Immature natural killer cell (primary cell): ENCODE measurements around the gene TMEM201. TPM values are rescaled to one million over a fixed set of nuclear protein-coding genes. Genes with fewer than 3 reads are reported as not detected.

Source experiments
- DNase-seq, 3 donors: peaks; one replicate each; pipeline ENCODE4 v3.0.0; 2022; ENCODE audit warnings: mixed read lengths in 1 of 3
- H3K27ac Mint-ChIP-seq, 6 donors: one replicate each; pipeline ENCODE4 v1.8.0; 2020; ENCODE audit warnings: mixed read lengths in 6 of 6, mild to moderate bottlenecking in 5 of 6, inconsistent platforms in 4 of 6, moderate library complexity in 3 of 6
- H3K27me3 Mint-ChIP-seq, 3 donors: one replicate each; pipeline ENCODE4 v1.8.0; 2020 to 2021; ENCODE audit warnings: low read depth in 3 of 3, mild to moderate bottlenecking in 3 of 3, mixed read lengths in 3 of 3, moderate library complexity in 3 of 3, inconsistent platforms in 1 of 3
- H3K36me3 Mint-ChIP-seq, 3 donors: one replicate each; pipeline ENCODE4 v1.8.0; 2020; ENCODE audit warnings: mixed read lengths in 3 of 3, inconsistent platforms in 2 of 3, mild to moderate bottlenecking in 2 of 3
- H3K4me1 Mint-ChIP-seq, 2 donors: one replicate each; pipeline ENCODE4 v1.8.0; 2020; ENCODE audit warnings: inconsistent platforms in 2 of 2, mild to moderate bottlenecking in 2 of 2, mixed read lengths in 2 of 2, moderate library complexity in 1 of 2
- H3K4me3 Mint-ChIP-seq, 5 donors: one replicate each; pipeline ENCODE4 v1.8.0; 2020; ENCODE audit warnings: mild to moderate bottlenecking in 5 of 5, mixed read lengths in 5 of 5, inconsistent platforms in 3 of 5, moderate library complexity in 3 of 5
- H3K9me3 Mint-ChIP-seq, 6 donors: one replicate each; pipeline ENCODE4 v1.8.0; 2020; ENCODE audit warnings: mild to moderate bottlenecking in 6 of 6, mixed read lengths in 6 of 6, inconsistent platforms in 4 of 6, moderate library complexity in 3 of 6
- polyA plus RNA-seq, 3 donors: library from polyadenylated mRNA; unstranded; fragments of 300-500 nt; fragmentation: Illumina TruSeq; gene quantifications; one replicate each; pipeline ENCODE4 v1.2.3, GENCODE V29; 2021

TMEM201 gene
- polyA plus RNA-seq, 3 donors from 2014 or later, result 1.1 to 2.3 (median 1.3) TPM

- H3K4me3 Mint-ChIP-seq, result peak overlapping the region in 4 of 5 donors; percentile 57 to 85 (median 82)
- H3K4me1 Mint-ChIP-seq, result peaks cover 16 to 21% of the 10 kb centered on the region in 2 donors
- H3K27me3 Mint-ChIP-seq, result peaks cover 0 to 2% (median 2%) of the 10 kb centered on the region in 3 donors
Observed at GRCh38 chr1:9590201-9590600, 1.5 kb downstream of the TMEM201 start.

GRCh38 chr1:9590945-9591668 is 2.4 kb downstream of the TMEM201 start:
- peak overlapping the region in 2 of 6 donors; percentile 1 to 8 for H3K27ac Mint-ChIP-seq
- H3K27me3 Mint-ChIP-seq, result peaks cover 0 to 2% (median 2%) of the 10 kb centered on the region in 3 donors
- H3K9me3 Mint-ChIP-seq, result no peaks in the 10 kb centered on the region
- no peak for DNase-seq
- no peaks in the 10 kb centered on the region for H3K36me3 Mint-ChIP-seq
- H3K4me1 Mint-ChIP-seq, result peaks cover 16 to 21% of the 10 kb centered on the region in 2 donors
- peak overlapping the region in 3 of 5 donors; percentile 5 to 26 (median 11) for H3K4me3 Mint-ChIP-seq

More at GRCh38 chr1:9590201-9590600, 1.5 kb downstream of the TMEM201 start:
- no peak overlapping the region for H3K27ac Mint-ChIP-seq
- no peak for DNase-seq
- H3K36me3 Mint-ChIP-seq, result no peaks in the 10 kb centered on the region
- no peaks in the 10 kb centered on the region for H3K9me3 Mint-ChIP-seq

- peaks cover 16 to 21% of the 10 kb centered on the region in 2 donors for H3K4me1 Mint-ChIP-seq
- no peak for DNase-seq
- H3K4me3 Mint-ChIP-seq, result peak overlapping the region in 2 of 5 donors; percentile 39 to 40
- H3K9me3 Mint-ChIP-seq, result no peaks in the 10 kb centered on the region
- H3K27me3 Mint-ChIP-seq, result peaks cover 0 to 4% (median 2%) of the 10 kb centered on the region in 3 donors
- peak overlapping the region in 1 of 6 donors; percentile 34 for H3K27ac Mint-ChIP-seq
- no peaks in the 10 kb centered on the region for H3K36me3 Mint-ChIP-seq
Observed at GRCh38 chr1:9591669-9592509, 3.2 kb downstream of the TMEM201 start.

DNA sequence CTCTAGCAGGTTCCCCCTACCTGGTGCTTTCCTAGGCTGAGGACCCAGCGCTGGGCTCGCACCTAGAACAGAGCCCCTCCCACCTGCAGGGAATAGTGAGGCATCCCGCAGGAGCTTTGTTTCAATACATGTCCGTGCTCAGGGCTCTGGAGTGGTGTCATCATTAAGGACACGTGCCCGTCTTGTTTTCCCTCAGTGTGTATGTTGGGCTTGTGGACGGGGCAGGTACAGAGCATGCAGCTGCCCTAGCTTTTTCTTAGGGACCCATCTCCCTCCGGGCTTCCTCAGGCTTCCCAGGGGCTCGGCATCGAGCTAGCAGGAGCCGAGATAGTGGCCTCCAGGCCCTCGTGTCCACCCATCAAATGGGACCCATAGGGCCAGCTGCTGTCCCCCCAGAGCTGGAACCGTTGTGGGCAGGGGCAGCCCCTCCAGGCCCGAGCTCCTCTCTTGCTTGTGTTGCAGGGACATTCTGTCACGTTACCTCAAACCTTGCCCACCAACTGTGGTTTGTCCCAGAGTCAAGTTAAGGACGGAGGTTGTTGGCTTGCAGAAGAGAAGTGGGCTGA is 3.9 kb downstream of the TMEM201 start:
- H3K4me3 Mint-ChIP-seq, result no peak overlapping the region
- peaks cover 16 to 21% of the 10 kb centered on the region in 2 donors for H3K4me1 Mint-ChIP-seq
- no peak overlapping the region for H3K27ac Mint-ChIP-seq
- no peaks in the 10 kb centered on the region for H3K9me3 Mint-ChIP-seq
- DNase-seq, result no peak
- H3K36me3 Mint-ChIP-seq, result no peaks in the 10 kb centered on the region
- H3K27me3 Mint-ChIP-seq, result peaks cover 0 to 4% (median 2%) of the 10 kb centered on the region in 3 donors

DNA sequence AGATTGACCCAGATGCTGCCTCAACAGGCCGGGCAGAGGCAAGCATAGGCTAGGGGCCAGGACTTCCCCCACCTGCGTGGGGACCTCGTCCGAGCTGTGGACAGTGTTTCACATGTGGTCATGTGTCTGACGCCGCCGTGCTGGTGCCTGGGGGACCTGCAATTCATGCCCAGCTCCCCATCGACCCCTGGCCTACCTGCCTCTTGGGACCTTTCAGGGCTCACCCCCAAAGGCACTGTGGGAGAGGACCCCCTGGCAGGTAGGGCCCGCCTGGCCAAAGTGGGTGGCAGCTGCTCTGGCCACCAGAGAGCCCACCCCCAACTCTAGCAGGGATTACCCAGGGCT is 4.4 kb downstream of the TMEM201 start:
- DNase-seq, result no peak
- Mint-ChIP-seq H3K36me3 (no peaks in the 10 kb centered on the region), H3K27ac (no peak overlapping the region), H3K9me3 (no peaks in the 10 kb centered on the region), H3K27me3 (peaks cover 0 to 4% (median 2%) of the 10 kb centered on the region in 3 donors), H3K4me1 (peaks cover 15 to 20% of the 10 kb centered on the region in 2 donors), H3K4me3 (no peak overlapping the region)

DNA sequence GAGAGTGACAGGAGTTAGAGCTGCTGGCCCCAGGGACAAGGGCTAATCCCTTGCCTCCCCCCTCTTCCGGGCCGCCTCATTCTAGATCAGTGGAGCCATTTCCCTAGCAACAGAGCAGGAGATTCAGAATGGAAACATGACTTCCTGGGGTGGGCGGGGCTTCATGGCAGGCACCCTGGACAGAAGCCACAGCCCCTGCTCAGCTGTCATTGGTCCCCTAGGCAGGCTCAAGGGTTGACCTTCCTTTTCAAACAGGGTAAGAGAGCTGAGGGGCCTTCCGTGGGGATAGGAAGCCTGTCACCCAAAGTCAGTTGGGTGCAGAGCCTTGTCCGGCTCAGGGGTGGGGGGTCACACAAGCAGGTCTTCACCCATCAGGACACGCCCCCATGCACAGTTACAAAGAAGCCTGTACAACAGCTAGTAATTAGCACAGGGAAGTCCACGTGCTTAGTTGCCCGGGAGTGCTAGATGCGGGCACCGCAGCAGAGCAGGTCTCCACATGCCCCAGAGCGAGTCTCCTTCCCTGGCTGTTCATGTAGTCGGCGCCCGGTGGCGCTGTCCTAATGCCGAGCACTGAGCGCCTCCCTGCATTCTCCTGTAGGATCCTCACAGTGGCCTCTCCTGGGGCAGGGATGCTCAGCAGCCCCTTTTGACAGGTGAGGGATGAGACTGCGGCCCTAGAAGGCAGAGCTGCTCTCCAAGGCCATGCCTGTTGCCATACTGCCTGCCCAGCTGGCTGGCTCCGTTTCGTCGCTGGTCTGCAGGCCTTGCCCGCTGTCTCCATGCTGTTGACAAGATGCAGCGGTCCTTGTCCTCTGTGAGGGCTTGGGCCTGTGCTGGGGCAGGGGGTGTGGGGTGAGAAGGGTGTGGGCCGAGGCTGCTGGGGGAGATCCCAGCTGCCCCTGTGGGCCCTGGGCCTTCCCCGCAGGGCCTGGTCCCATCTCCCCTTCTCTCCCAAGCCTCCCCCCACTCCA is 5.1 kb downstream of the TMEM201 start:
- no peak overlapping the region for H3K4me3 Mint-ChIP-seq
- H3K4me1 Mint-ChIP-seq, result peaks cover 12 to 18% of the 10 kb centered on the region in 2 donors
- H3K36me3 Mint-ChIP-seq, result no peaks in the 10 kb centered on the region
- no peaks in the 10 kb centered on the region for H3K9me3 Mint-ChIP-seq
- peak in 2 of 3 donors; percentile 14 to 19 for DNase-seq
- peaks cover 0 to 4% (median 2%) of the 10 kb centered on the region in 3 donors for H3K27me3 Mint-ChIP-seq
- H3K27ac Mint-ChIP-seq, result peak overlapping the region in 1 of 6 donors; percentile 46

DNA sequence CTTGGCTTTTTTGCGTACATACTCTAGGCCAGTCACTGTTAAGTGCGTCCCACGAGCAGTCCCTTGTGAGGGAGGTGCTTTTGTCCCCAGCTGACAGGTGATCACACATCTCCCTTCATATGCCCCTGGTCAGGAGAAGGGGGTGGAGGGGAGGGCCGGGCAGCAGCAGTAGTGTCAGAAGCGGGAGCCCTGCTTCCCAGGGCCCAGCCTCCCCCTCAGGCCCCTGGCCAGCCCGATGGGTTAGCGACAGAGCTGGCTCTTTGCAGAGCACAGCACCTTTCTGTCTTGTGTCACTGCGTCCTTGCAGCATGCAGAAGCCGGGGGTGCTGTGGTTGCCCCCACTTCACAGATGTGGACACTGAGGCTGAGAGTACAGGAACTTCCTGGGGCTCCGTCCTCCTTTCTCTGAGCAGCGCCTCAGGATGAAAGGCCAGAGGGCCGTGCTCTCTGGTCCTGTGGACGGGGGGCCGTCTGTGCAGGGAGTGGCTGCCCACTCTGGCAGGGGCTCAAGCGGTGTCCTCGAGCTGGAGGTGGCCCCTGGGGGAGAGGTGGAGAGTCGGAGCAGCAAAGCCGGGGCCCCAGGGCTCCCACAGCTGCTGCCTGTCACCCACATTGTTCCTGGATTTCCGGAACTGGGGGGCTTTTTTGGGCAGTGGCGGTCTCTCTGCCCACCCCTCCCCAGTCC is 5.9 kb downstream of the TMEM201 start:
- no peak overlapping the region for H3K27ac Mint-ChIP-seq
- peaks cover 0 to 4% (median 0%) of the 10 kb centered on the region in 3 donors for H3K27me3 Mint-ChIP-seq
- H3K36me3 Mint-ChIP-seq, result no peaks in the 10 kb centered on the region
- H3K4me3 Mint-ChIP-seq, result no peak overlapping the region
- H3K9me3 Mint-ChIP-seq, result no peaks in the 10 kb centered on the region
- peaks cover 10 to 15% of the 10 kb centered on the region in 2 donors for H3K4me1 Mint-ChIP-seq
- no peak for DNase-seq

DNA sequence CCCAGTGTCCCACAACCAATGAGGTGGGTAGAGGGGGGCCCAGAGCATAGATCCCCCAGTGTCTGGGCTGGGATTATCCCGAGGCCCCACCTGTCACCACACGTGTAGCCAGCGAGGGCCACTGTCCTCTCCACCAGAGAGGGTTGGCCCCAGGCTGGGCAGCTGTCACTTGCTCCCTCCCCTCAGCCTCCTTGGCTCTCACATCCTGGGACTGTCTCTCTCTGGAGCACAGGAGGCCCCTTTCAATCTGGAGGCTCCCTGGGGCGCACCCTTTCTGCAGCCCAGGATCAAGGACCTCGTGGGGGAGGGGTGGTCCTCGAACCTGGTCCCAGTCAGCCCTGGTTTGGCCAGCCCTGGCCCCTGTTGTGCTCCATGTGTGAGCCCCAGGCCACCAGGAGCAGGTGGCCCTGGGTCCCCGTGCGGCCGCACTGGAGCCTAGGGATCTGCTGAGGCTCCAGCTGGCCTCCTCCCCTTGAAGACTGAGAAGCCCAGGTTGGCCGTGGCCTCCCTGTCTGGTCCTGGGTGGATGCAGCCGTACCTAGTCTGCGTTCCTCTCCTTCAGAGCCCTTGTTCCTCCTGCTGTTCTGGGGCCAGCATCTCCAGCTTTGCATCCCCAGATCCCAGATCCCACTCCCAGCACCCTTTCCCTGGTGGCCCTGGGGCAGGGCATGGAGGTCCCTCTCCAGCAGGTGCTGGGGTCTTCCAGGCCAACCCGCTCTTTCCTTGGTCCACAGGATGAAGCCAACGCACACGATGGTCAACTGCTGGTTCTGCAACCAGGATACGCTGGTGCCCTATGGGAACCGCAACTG is 6.7 kb downstream of the TMEM201 start:
- Mint-ChIP-seq H3K27ac (peak overlapping the region in 1 of 6 donors; percentile 61), H3K27me3 (peaks cover 0 to 4% (median 0%) of the 10 kb centered on the region in 3 donors), H3K4me3 (no peak overlapping the region), H3K36me3 (no peaks in the 10 kb centered on the region), H3K9me3 (no peaks in the 10 kb centered on the region), H3K4me1 (peaks cover 5 to 12% of the 10 kb centered on the region in 2 donors)
- no peak for DNase-seq

- no peaks in the 10 kb centered on the region for H3K36me3 Mint-ChIP-seq
- H3K27me3 Mint-ChIP-seq, result peaks cover 0 to 4% (median 0%) of the 10 kb centered on the region in 3 donors
- no peaks in the 10 kb centered on the region for H3K9me3 Mint-ChIP-seq
- peaks cover 5 to 7% of the 10 kb centered on the region in 2 donors for H3K4me1 Mint-ChIP-seq
- no peak overlapping the region for H3K27ac Mint-ChIP-seq
- DNase-seq, result no peak
- H3K4me3 Mint-ChIP-seq, result no peak overlapping the region
Observed at GRCh38 chr1:9595968-9596340, 7.2 kb downstream of the TMEM201 start.

DNA sequence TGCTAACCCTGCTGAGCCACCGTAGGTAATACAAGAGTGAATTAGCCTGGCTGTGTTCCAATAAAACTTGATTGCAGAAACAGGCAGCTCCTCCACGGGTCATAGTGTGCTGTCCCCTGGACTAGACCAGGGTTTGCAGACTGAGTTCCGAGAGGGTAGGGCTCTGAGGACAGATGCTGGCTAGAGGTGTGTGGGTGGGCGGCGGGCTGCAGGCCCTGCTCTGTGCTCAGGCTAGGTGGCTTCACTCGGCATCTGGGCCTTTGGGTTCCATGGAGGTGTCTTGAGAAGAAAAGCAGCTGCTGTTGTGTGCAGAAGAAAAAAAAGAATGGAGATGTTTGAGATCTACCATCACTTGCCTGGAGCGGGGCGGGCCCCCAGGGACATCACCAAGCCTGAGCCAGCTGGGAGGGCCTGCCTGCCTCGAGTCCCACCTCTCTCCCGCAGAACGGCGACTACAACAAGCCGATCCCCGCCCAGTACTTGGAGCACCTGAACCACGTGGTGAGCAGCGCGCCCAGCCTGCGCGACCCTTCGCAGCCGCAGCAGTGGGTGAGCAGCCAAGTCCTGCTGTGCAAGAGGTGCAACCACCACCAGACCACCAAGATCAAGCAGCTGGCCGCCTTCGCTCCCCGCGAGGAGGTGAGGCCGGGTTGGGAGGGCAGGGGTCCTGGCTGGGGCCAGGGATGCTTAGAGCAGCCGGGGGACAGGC is 7.9 kb downstream of the TMEM201 start:
- Mint-ChIP-seq H3K36me3 (no peaks in the 10 kb centered on the region), H3K9me3 (no peaks in the 10 kb centered on the region), H3K27me3 (peaks cover 0 to 4% (median 0%) of the 10 kb centered on the region in 3 donors), H3K27ac (no peak overlapping the region), H3K4me3 (no peak overlapping the region), H3K4me1 (peaks cover 5 to 7% of the 10 kb centered on the region in 2 donors)
- DNase-seq, result no peak

DNA sequence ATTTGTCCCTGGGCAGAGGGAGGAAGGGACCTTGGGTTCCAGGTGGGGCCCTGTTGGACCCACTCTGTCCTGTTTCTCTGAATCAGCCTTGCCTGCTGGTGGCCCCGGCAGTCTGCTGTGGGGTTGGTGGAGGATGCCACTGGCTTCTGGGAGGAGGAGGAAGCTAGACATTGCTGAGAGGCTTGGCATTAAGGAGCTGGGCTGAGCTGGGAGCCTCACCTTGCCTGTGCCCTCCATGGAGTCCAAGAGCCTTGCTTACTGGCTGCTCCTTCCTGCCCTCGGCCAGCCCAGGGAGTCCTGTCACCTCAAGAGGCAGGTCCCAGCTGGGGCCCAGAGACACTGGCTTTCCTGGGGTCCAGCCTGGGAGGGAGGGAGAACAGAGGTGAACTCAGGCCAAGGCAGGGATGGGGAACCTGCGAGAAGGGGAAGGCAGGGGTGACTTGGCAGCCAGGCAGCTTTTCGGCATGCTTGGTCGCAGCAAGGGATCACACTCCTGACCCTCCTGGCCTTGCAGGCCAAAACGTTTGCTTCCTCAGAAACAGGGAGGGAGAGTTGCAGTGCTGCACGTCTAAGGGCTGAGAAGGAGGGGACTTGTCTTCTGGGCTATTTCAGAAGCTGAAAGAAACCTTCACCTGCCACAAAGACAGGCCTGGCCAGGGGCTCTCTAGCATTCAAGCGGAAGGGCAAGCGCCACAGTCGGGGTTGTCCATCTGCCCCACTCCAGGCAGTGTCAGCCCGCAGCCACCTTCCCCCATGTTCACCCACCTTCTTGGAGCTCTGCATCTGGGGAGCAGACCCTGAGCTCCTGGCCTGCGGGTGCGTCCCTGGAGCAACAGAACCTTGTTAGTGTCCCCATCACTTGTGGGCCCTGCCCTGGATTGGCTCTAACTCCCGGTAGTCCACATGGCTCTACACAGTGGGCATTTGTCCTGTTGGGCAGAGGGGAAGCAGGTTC is 8.9 kb downstream of the TMEM201 start:
- peaks cover 5 to 7% of the 10 kb centered on the region in 2 donors for H3K4me1 Mint-ChIP-seq
- DNase-seq, result no peak
- H3K4me3 Mint-ChIP-seq, result no peak overlapping the region
- no peaks in the 10 kb centered on the region for H3K36me3 Mint-ChIP-seq
- peak overlapping the region in 1 of 6 donors; percentile 64 for H3K27ac Mint-ChIP-seq
- peaks cover 0 to 2% (median 0%) of the 10 kb centered on the region in 3 donors for H3K27me3 Mint-ChIP-seq
- no peaks in the 10 kb centered on the region for H3K9me3 Mint-ChIP-seq
